SU-DHL-6 (cell line): ENCODE measurements around the gene EPB41L4B.

Experiments
- EZH2phosphoT487 ChIP-seq: fragments of 200-600 bp; sonication (generic), shearing (Covaris generic); conservative IDR thresholded peaks from 2 replicates; pipeline ENCODE4 v1.6.1; 2018; ENCODE audit warnings: mild to moderate bottlenecking, antibody characterized with exemption, low read length, moderate library complexity, mixed read lengths
- TF ChIP-seq, protein P1 (sequence below): fragments of 200-600 bp; sonication (generic); IDR thresholded peaks from one replicate; pipeline ENCODE4 v1.5.1; 2017; ENCODE audit warnings: antibody characterized with exemption, mild to moderate bottlenecking, low read length, moderate library complexity; ENCODE audit not compliant: insufficient read depth, poor library complexity, severe bottlenecking

GRCh38 chr9:109192732-109193361, 128.0 kb downstream of the EPB41L4B start:
- TF ChIP-seq, protein P1, sequence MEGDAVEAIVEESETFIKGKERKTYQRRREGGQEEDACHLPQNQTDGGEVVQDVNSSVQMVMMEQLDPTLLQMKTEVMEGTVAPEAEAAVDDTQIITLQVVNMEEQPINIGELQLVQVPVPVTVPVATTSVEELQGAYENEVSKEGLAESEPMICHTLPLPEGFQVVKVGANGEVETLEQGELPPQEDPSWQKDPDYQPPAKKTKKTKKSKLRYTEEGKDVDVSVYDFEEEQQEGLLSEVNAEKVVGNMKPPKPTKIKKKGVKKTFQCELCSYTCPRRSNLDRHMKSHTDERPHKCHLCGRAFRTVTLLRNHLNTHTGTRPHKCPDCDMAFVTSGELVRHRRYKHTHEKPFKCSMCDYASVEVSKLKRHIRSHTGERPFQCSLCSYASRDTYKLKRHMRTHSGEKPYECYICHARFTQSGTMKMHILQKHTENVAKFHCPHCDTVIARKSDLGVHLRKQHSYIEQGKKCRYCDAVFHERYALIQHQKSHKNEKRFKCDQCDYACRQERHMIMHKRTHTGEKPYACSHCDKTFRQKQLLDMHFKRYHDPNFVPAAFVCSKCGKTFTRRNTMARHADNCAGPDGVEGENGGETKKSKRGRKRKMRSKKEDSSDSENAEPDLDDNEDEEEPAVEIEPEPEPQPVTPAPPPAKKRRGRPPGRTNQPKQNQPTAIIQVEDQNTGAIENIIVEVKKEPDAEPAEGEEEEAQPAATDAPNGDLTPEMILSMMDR = no peak
- TF ChIP-seq EZH2phosphoT487 = no peak
